Measurements from ENCODE around the gene RAB40C. TPM values are rescaled to one million over a fixed set of nuclear protein-coding genes. Genes with fewer than 3 reads are reported as not detected.
A peak's percentile ranks its signal among the peaks of the same experiment; 100 is the strongest.

Gene RAB40C
- total RNA-seq, 1 experiment from 2014 or later = 15.2 TPM

DNA sequence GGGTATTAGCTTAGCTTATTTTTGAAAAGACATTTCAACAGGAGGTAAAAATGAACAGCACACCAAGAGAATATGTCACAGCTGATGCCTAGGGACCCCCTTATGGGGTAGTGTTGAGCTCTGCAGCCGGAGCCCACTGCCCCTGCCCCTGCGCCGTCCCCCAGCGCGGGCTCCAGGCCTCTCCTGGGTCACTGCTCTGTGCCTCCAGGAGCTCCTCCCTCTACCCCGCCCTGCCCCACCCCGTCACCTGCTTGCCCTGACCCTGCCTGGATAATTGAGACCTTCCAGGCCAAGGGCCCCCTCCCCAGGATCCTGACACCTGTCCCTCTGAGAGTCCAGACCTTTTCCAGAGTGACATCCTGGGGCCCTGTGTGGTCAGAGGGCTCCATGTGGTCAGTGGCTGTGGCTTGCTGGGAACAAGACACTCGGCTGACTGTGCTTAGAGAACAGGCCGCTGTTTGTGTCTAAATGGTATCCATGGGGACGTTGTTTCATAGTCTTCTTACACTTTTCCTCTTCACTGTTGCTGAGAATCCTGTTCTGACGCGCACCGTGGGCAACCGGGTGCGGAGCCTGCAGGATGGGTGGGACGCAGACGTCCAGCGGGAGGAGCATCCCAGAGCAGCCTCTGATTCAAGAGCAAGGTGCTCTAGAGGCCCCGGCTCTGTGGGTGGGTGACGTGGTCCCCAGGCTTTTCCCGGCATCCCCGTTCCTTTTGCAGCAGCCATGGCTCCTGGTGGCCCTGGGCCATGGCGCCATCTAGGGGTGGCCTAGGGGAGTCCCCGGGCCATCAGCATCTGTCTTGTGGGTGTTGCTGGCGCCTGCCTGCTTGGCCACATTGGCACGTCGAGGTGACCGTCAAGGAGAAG, 20.9 kb downstream of the RAB40C start:
- no peak for DNase-seq (ENCODE audit: low read depth)

- DNase-seq (ENCODE audit: low read depth) = no peak
Observed at GRCh38 chr16:615122-615521, 25.3 kb downstream of the RAB40C start.

DNA sequence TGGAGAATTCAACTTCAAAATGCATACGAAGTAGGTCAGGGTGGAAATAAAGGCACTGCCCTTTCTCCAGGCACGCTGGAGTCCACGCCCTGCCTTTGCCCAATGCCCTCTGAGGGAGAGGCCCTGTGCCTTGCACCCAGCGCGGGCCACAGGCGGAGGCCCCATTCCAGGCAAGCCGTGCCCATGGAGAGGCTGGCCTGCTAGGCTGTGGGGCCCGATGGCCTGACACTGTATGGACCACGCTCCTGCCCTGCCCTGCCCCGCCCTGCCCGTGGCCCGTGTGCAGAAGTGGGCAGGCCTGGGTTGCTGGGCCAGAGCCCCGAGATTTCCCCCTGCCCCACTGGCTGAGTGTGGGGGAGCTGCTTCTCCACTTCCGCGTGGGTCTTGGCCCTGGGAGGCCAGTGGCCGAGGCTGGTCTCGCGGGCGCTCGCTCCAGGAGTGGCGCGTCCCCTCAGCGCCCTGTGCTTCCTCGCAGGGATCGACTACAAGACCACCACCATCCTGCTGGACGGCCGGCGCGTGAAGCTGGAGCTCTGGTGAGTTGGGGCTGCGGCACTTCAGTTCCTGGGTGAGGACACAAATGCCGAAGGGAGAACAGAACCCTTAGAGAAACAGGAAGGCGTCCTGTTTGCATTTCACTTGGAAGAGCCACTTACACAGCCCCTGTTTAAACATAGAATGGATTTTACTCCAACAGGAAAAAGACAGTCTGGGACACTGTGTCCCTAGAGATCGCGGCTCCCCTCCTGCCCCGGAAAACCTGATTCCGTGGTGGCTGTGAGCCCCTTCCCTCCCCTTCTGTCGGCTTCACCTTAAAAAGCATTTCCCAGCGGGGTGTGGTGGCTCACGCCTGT, 27.1 kb downstream of the RAB40C start:
- no peak for DNase-seq (ENCODE audit: low read depth)

DNA sequence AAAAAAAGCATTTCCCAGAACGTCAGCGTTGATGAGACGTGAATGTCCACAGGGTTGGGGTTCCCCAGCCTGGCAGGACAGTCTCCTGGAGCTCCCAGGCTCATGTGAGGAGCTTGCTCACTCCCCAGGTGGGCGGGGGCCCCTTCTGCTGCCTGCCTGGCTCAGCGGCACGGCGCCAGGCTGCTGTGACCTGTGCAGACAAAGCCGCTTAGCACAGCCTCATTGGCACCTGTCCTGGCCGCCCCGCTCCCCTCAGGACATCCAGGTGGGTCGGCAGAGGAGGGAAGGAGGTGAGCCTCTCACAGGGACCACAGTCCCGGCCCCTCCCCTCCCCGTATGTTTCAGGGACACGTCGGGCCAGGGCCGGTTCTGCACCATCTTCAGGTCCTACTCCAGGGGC, 28.0 kb downstream of the RAB40C start:
- DNase-seq (ENCODE audit: low read depth) = no peak

DNA sequence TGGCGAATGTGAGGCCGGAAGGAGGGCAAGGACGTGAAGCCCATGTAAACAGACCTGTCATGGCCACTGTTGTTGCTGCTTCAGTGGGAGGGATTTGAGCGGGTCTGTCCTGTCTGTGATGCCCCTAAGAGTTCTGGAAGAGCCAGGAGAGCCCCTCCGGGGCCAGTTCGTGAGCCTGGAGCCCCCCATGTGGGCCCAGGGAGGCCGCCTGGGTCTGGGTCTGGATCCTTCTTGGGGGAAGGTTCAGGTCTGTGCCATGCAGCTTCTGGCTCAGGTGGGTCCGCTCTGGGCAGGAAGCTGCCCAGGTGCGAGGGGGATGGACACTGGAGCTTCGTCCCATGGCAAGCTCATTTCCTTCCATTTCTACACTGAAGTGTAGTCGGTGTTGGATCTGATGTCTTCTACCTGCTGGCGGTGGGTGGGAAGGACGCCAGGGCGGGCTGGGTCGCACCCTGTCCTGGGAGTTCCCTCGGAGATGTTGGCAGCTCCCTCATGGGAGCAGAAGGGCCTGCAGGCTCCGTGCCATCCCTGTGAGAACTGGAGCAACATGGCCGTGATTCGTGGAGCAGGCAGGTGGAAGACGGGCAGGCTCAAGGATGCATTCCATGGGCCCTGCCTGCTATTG, 29.7 kb downstream of the RAB40C start:
- no peak for DNase-seq (ENCODE audit: low read depth)

DNA sequence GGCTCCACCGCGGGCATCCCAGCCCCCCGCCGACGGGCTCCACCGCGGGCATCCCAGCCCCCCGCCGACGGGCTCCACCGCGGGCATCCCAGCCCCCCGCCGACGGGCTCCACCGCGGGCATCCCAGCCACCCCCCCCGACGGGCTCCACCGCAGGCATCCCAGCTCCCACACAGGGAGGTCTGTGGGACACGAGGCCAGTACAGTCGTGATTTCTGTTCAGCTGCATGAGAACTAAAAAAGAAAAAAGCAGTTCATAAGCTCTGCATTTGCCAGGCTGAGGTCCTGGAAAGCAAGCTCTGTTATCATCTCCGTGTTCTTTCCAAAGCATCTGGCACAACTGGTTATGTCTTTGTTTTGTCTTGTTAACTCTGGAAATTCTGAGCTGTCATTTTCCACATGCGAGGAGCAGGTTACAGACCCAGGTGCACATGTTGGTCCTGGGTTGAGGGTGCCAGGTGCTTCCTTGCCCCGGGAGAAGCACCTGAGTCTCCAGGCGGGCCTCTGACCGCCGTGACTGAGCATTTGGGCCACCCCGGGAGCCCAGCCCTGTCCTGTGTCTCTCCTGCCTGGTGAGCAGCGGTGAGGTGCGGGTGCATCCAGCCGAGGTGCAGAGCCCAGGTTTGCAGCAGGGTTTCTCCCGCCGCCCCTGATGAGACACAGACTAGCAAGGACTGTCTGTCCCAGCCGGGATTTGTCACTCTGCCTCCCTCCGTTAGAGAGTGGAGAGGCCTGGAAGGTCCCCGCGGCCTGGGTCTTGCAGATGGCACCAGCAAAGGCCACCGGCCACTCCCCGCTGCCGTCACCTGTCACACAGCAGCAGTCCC, 31.0 kb downstream of the RAB40C start:
- no peak for DNase-seq (ENCODE audit: low read depth)

- DNase-seq (ENCODE audit: low read depth) = no peak
Observed at GRCh38 chr16:621526-622105, 31.8 kb downstream of the RAB40C start.

- no peak for DNase-seq (ENCODE audit: low read depth)
Observed at GRCh38 chr16:622920-623280, 33.0 kb downstream of the RAB40C start.

DNA sequence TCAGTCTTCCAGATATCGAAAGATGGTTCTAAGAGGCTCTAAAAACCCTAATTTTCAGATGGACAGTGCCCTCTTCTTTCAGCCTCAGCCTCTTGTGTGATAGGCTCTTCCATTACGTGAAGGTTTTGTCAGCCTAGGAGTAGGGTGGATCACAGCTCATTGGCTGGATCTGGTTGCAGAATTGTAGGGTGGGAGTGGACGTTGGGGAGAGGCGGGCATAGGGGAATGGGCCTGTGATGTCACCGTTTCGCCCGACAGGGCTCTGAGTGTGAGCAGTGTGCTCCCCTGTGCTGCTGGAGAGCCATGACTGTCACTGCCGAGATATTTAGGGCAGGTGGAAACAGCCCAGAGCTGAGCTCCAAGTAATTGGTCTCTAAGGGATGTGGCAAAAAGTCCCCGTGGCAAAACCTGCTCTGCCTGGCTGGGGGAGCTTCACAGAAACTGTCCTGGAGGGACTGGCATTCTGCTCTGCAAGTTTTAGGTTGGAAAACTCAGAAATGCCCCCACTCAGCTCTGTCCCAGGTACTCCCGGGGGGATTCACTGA, 34.7 kb downstream of the RAB40C start:
- DNase-seq (ENCODE audit: low read depth) = no peak

GRCh38 chr16:625117-625976, 35.5 kb downstream of the RAB40C start:
- no peak for DNase-seq (ENCODE audit: low read depth)

DNA sequence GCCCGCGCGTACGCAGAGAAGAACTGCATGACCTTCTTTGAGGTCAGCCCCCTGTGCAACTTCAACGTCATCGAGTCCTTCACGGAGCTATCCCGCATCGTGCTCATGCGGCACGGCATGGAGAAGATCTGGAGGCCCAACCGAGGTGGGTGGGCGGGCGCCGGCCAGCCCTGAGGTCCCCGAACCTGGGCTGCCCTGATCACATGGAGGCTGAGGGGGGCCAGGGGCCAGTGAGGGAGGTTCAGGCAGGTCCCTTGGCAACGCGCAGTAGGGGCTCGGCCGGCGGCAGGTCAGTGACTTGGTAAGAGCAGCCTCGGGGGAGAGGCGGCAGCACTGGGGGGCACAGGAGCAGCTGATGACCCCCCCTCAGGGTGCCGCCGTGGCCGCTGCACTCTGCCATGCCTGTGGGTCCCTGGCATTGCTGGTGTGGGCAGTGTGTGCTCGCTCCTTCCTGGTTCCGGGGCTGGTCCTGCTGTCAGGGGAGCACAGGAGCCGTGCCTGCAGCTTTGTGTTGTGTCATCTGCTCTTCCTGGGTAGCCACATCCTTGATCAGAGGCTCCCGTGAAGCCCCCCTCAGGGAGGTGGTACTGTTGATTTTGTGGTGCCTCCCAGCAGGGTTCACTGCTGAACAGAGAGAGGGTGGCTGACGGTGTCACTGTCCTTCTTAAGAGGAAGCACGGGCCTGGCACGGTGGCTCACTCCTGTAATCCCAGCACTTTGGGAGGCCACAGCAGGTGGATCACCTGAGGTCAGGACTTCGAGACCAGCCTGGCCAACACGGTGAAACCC, 36.3 kb downstream of the RAB40C start:
- no peak for DNase-seq (ENCODE audit: low read depth)

- peak; percentile 96 for DNase-seq (ENCODE audit: low read depth)
Observed at GRCh38 chr16:626787-627453, 37.1 kb downstream of the RAB40C start.

- no peak for DNase-seq (ENCODE audit: low read depth)
Observed at GRCh38 chr16:627454-628239, 37.8 kb downstream of the RAB40C start.

DNA sequence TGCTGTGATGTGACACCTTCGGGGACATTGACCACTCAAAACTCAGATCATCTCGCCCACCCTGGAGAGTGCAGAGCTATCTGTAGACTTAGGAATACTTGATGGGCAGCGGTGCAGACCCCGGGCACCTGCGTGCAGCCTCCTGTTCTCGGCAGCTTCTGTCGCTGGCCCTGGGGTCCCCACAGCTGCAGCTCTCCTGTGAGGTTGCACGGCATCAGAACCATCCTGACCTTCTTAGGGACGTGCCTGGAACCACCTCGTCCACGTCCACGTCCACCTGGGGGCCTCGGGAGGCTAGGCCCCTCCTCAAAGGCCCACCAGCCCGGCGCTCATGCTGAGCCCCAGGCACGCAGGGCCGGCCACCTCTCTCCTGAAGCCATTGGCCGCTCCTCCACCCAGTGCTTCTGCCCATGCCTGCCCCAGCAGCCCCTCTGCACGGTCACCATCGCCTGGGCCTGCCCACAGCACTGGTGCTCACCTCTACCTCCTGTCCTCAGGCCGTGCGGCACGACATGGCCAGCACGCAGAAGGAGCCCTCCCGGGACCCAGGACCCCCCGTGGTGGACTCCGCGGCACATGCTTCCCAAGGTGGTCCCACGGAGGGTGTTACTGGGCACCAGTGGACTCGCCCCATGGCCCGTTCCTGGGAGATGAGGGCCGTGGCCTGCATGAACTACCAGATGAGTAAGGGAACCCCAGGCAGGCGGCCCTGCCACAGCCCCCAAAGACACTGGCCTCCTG, 38.6 kb downstream of the RAB40C start:
- no peak for DNase-seq (ENCODE audit: low read depth)

DNA sequence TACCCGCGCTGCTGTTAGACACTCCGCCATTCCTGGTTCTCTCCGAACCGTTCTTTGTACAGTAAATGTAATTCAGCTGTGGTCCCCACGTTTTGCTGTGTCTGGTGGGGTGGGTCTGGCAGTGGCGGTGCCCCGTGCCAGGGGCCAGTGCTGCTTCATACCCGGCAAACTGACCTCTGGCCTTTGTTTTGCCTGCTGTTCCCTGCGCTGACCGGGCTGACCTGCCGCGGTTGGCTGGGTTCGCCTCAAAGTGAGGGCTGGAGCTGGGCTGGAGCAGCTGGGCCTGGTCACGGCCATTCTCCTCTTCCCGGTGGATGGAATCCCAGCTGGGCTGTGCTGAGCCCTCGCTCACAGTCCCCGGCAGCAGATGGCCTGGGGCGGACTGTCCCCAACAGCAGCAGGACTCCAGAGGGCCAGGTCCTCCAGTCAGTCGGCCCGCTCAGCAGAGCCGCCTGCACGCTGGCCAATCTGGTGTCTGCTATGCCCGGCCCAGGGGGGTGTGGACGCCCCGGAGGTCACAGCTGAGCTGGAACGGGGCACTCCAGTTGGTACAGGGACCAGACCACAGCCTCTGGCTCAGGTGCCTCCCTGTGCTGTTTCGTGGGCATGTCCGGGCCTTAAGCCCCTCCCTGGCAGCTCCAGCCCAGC, 39.4 kb downstream of the RAB40C start:
- DNase-seq (ENCODE audit: low read depth) = no peak

DNA sequence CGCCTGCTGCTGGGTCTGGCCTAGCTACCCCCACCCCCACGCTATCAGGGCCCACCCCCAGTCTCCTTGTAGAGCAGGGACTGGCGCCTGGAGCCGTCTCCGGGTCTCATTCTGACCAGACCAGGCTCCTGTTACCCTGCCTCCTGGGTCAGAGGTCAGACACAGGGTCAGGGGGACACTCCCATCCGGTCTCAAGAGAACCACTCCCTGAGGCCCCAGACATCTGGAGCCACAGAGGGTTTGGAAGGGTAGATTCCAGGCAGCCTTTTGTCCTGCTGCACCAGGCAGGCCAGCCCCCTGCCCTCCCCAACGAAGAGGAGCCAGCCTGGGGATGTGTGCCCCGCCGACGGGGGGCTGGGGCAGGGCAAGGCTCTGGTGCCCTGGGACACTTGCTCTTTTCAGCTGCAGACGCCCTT, 40.0 kb downstream of the RAB40C start:
- no peak for DNase-seq (ENCODE audit: low read depth)

Data from HT1080 (cell line).